Endothelial cell of umbilical vein (primary cell): ENCODE measurements around the gene FCER2. TPM values are rescaled to one million over a fixed set of nuclear protein-coding genes. Genes with fewer than 3 reads are reported as not detected.

Experiments used
- BruUV-seq: library from RNA; stranded (reverse); fragments of 400-500 nt; replicated peaks from 2 replicates; lab custom pipeline; 2021; lab: Mats Ljungman, UMichigan
- CTCF ChIA-PET: fragments of 300-600, 350-600 bp; sonication (Branson Sonifier 250); formaldehyde crosslinking; loops from one replicate; lab custom pipeline; 2021; ENCODE audit warnings: antibody characterized with exemption, inconsistent platforms; lab: Charles Lee
- POLR2A ChIA-PET: fragments of 300-600, 350-600 bp; sonication (Branson Sonifier 250); formaldehyde crosslinking; loops from one replicate; lab custom pipeline; 2021; ENCODE audit warnings: antibody characterized with exemption, inconsistent platforms; lab: Charles Lee
- DNase-seq: peaks from one replicate; pipeline ENCODE4 v3.0.0-alpha.2; 2011; ENCODE audit warnings: low read depth, low spot score
- FAIRE-seq: peaks from 2 replicates; lab custom pipeline; 2011; peaks lifted over from hg19 to GRCh38; lab: Jason Lieb, UNC
- H2AFZ ChIP-seq: 2 replicates; pipeline ENCODE4 v1.6.0; 2012; ENCODE audit warnings: low read depth, low read length, control low read depth, inconsistent platforms
- H3K27ac ChIP-seq: 2 replicates; pipeline ENCODE4 v1.5.1; 2011; ENCODE audit warnings: low read depth, mild to moderate bottlenecking, control low read depth, low read length, moderate library complexity; ENCODE audit not compliant: insufficient read depth
- H3K27me3 ChIP-seq, 2 experiments: 2 replicates each; pipeline versions ENCODE4 v1.6.0 to v1.6.1; 2011; ENCODE audit warnings: low read length in 2 of 2, mixed read lengths in 1 of 2; ENCODE audit not compliant: control insufficient read depth in 2 of 2, insufficient read depth in 2 of 2
- H3K36me3 ChIP-seq, 2 experiments: 2 replicates in 1 of 2; 3 replicates in 1 of 2; pipeline ENCODE4 v1.5.1; 2011; ENCODE audit warnings: low read length in 2 of 2, mild to moderate bottlenecking in 1 of 2, moderate library complexity in 1 of 2; ENCODE audit not compliant: control insufficient read depth in 2 of 2, insufficient read depth in 2 of 2; ENCODE audit errors: extremely low read depth in 1 of 2
- H3K4me1 ChIP-seq: 3 replicates; pipeline ENCODE4 v1.5.1; 2011; ENCODE audit warnings: mild to moderate bottlenecking, low read length; ENCODE audit not compliant: control insufficient read depth, insufficient read depth; ENCODE audit errors: extremely low read depth
- H3K4me2 ChIP-seq: 2 replicates; pipeline ENCODE4 v1.6.1; 2011; ENCODE audit warnings: low read length, control low read depth, mixed read lengths; ENCODE audit not compliant: insufficient read depth
- H3K4me3 ChIP-seq, 3 experiments: fragments of 200-600 bp in 1 of 3; sonication (generic), shearing (Covaris generic) in 1 of 3; replicated peaks in 1 of 3; 2 replicates each; pipeline ENCODE4 v1.5.1; 2011 to 2016; ENCODE audit warnings: control low read depth in 3 of 3, low read length in 3 of 3, mild to moderate bottlenecking in 2 of 3, inconsistent platforms in 1 of 3, low read depth in 1 of 3, moderate library complexity in 1 of 3; ENCODE audit not compliant: insufficient read depth in 1 of 3
- H3K79me2 ChIP-seq: 2 replicates; pipeline ENCODE4 v1.6.0; 2012; ENCODE audit warnings: low read length, inconsistent platforms; ENCODE audit not compliant: control insufficient read depth, insufficient read depth
- H3K9ac ChIP-seq: replicated peaks from 2 replicates; pipeline ENCODE3; 2011; ENCODE audit warnings: low read length, control low read depth; ENCODE audit not compliant: insufficient read depth; ENCODE audit errors: extremely low read depth
- H3K9me1 ChIP-seq: replicated peaks from 3 replicates; pipeline ENCODE4 v1.6.0; 2011; ENCODE audit warnings: mild to moderate bottlenecking, low read length; ENCODE audit not compliant: control insufficient read depth, insufficient read depth; ENCODE audit errors: extremely low read depth
- H3K9me3 ChIP-seq: replicated peaks from 2 replicates; pipeline ENCODE4 v1.5.1; 2012; ENCODE audit warnings: low read length, inconsistent platforms; ENCODE audit not compliant: control insufficient read depth, insufficient read depth
- H4K20me1 ChIP-seq: replicated peaks from 2 replicates; pipeline ENCODE3; 2011; ENCODE audit warnings: mild to moderate bottlenecking, low read length; ENCODE audit not compliant: control insufficient read depth, insufficient read depth; ENCODE audit errors: extremely low read depth
- EZH2 ChIP-seq: IDR thresholded peaks from 2 replicates; pipeline ENCODE4 v1.6.1; 2012; ENCODE audit warnings: borderline replicate concordance, low read depth, mild to moderate bottlenecking, moderate library complexity, low read length, inconsistent platforms; ENCODE audit not compliant: severe bottlenecking
- FOS ChIP-seq: IDR thresholded peaks from 2 replicates; pipeline ENCODE4 v1.6.1; 2011; ENCODE audit warnings: mild to moderate bottlenecking, low read length, moderate library complexity, borderline replicate concordance; ENCODE audit not compliant: insufficient read depth
- GATA2 ChIP-seq: IDR thresholded peaks from 2 replicates; pipeline ENCODE4 v1.7.0; 2011; ENCODE audit warnings: low read depth, mild to moderate bottlenecking, moderate library complexity, mixed read lengths, low read length; ENCODE audit not compliant: insufficient read length, insufficient read depth
- JUN ChIP-seq: IDR thresholded peaks from 2 replicates; pipeline ENCODE4 v1.6.1; 2011; ENCODE audit warnings: borderline replicate concordance, low read depth; ENCODE audit not compliant: insufficient read length, insufficient read depth
- MYC ChIP-seq: IDR thresholded peaks from one replicate; pipeline ENCODE4 v1.6.1; 2011; ENCODE audit warnings: mild to moderate bottlenecking, low read depth, low read length
- POLR2A ChIP-seq: IDR thresholded peaks from 2 replicates; pipeline ENCODE4 v1.6.1; 2012; ENCODE audit warnings: low read depth, mild to moderate bottlenecking, control low read depth, low read length
- POLR2AphosphoS5 ChIP-seq: IDR thresholded peaks from 2 replicates; pipeline ENCODE4 v1.6.1; 2012; ENCODE audit warnings: low read depth, mild to moderate bottlenecking, control low read depth, low read length, moderate library complexity; ENCODE audit not compliant: insufficient read depth
- dilution Hi-C: fragments of 300-500 bp; cut with MboI; formaldehyde crosslinking; loops from one replicate; pipeline ENCODE4 v1.15.0; 2019; ENCODE audit warnings: low sequenced_read_pairs; ENCODE audit not compliant: extremely low pct_ligation_motif_present
- intact Hi-C: fragments of 100-400 bp; cut with micrococcal nuclease; formaldehyde crosslinking; loops from one replicate; pipeline ENCODE4 v1.10.0; 2022
- polyA plus RNA-seq, 4 experiments: library from polyadenylated mRNA; depleted of rRNA in 3 of 4; stranded (reverse) in 3 of 4; unstranded in 1 of 4; fragments of >200 nt; gene quantifications; 2 replicates each; pipeline versions ENCODE4 v1.2.1 to v1.2.3, GENCODE V29; 2011 to 2012; ENCODE audit warnings: missing spikeins in 1 of 4
- total RNA-seq: library from RNA; stranded (reverse); gene quantifications from 2 replicates; pipeline ENCODE4 v1.2.3, GENCODE V29; 2021
- TF ChIP-seq, protein P1 (sequence below): IDR thresholded peaks from 2 replicates; pipeline ENCODE4 v1.6.1; 2011; ENCODE audit not compliant: insufficient read depth, insufficient read length
- TF ChIP-seq, protein P2 (sequence below), 2 donors: IDR thresholded peaks; 1 replicate in 1 of 2; 2 replicates in 1 of 2; pipeline ENCODE4 v1.5.1; 2011; ENCODE audit warnings: low read length in 2 of 2, mild to moderate bottlenecking in 2 of 2, moderate library complexity in 2 of 2, control low read depth in 1 of 2, inconsistent platforms in 1 of 2, low read depth in 1 of 2; ENCODE audit not compliant: insufficient read depth in 1 of 2; ENCODE audit errors: extremely low read depth in 1 of 2

Gene FCER2
- total and polyA plus RNA-seq, 2 donors (not counting 3 experiments of a cell fraction or from before 2014, with no cell fraction given): not detected

DNA sequence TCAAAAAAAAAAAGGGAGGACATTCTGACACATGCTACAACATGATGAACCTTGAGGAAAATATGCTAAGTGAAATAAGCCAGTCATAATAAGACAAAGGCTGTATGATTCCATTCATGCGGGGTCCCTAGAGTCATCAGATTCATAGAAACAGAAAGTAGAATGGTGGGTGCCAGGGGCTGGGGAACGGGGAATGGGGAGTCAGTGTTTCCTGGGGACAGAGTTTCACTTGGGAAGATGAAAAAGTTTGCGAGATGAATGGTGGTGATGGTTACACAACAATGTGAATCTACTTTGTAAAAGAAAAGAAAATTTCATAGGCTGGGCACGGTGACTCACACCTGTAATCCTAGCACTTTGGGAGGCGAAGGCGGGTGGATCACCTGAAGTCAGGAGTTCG is 36.1 kb upstream of the FCER2 start:
- no peaks in the 10 kb centered on the region for H3K9me1 ChIP-seq
- H3K79me2 ChIP-seq: no peaks in the 10 kb centered on the region
- H3K9me3 ChIP-seq: no peaks in the 10 kb centered on the region
- ChIA-PET CTCF (interaction anchor here (1.9 kb wide), 1 partner anchor 62 kb away, joined by 5 read pairs; no protein-coding TSS in a partner anchor), POLR2A (no interaction called here)
- no peak overlapping the region for H2AFZ ChIP-seq
- no peak overlapping the region for H3K27ac ChIP-seq
- no peaks in the 10 kb centered on the region for H3K4me1 ChIP-seq
- no peak for DNase-seq
- no peaks in the 10 kb centered on the region for H4K20me1 ChIP-seq
- H3K27me3 ChIP-seq: peaks cover 2 to 8% of the 10 kb centered on the region in 2 experiments
- intact Hi-C loops: no loop called here
- no peak for FAIRE-seq
- H3K4me2 ChIP-seq: no peak overlapping the region
- H3K9ac ChIP-seq: no peak overlapping the region
- no peaks in the 10 kb centered on the region for H3K36me3 ChIP-seq
- no TSS peak for BruUV-seq
- TF ChIP-seq, protein P1, sequence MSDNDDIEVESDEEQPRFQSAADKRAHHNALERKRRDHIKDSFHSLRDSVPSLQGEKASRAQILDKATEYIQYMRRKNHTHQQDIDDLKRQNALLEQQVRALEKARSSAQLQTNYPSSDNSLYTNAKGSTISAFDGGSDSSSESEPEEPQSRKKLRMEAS: no peak
- TF ChIP-seq POLR2A (no peak), GATA2 (no peak), POLR2AphosphoS5 (no peak), MYC (no peak), FOS (no peak), JUN (no peak), EZH2 (no peak)
- TF ChIP-seq, protein P2, sequence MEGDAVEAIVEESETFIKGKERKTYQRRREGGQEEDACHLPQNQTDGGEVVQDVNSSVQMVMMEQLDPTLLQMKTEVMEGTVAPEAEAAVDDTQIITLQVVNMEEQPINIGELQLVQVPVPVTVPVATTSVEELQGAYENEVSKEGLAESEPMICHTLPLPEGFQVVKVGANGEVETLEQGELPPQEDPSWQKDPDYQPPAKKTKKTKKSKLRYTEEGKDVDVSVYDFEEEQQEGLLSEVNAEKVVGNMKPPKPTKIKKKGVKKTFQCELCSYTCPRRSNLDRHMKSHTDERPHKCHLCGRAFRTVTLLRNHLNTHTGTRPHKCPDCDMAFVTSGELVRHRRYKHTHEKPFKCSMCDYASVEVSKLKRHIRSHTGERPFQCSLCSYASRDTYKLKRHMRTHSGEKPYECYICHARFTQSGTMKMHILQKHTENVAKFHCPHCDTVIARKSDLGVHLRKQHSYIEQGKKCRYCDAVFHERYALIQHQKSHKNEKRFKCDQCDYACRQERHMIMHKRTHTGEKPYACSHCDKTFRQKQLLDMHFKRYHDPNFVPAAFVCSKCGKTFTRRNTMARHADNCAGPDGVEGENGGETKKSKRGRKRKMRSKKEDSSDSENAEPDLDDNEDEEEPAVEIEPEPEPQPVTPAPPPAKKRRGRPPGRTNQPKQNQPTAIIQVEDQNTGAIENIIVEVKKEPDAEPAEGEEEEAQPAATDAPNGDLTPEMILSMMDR (IDR thresholded peaks at IDR 0.05; ENCODE audit: extremely low read depth in 1 of 2, insufficient read depth in 1 of 2, low read depth in 1 of 2, low read length in 2 of 2): no peak
- dilution Hi-C loops: no loop called here
- no peak overlapping the region for H3K4me3 ChIP-seq
